Loucy (cell line): Measurements from ENCODE around the gene NR3C2.

ENCODE experiments used
- H2AFZ ChIP-seq: fragments of 200-600 bp; sonication (generic); 2 replicates; pipeline ENCODE4 v1.6.0; 2016; ENCODE audit warnings: antibody characterized with exemption, mild to moderate bottlenecking, low read length, moderate library complexity
- H3F3A ChIP-seq: fragments of 200-600 bp; 2 replicates; pipeline ENCODE4 v1.6.0; 2016; ENCODE audit warnings: antibody characterized with exemption, low read depth, mild to moderate bottlenecking
- H3K27me3 ChIP-seq: fragments of 200-600 bp; sonication (generic); 2 replicates; pipeline ENCODE4 v1.6.1; 2014; ENCODE audit warnings: low read length, mild to moderate bottlenecking; ENCODE audit not compliant: insufficient read depth, poor library complexity, severe bottlenecking
- H3K36me3 ChIP-seq: fragments of 200-600 bp; sonication (generic); 2 replicates; pipeline ENCODE4 v1.6.1; 2016; ENCODE audit warnings: low read length; ENCODE audit not compliant: insufficient read depth
- H3K4me1 ChIP-seq: fragments of 200-600 bp; sonication (generic); 2 replicates; pipeline ENCODE4 v1.5.1; 2014; ENCODE audit warnings: low read length, mild to moderate bottlenecking; ENCODE audit not compliant: insufficient read depth, poor library complexity, severe bottlenecking
- H3K4me2 ChIP-seq: fragments of 200-600 bp; sonication (generic); 2 replicates; pipeline ENCODE4 v1.6.0; 2014; ENCODE audit warnings: antibody characterized with exemption, low read length, low read depth, mild to moderate bottlenecking; ENCODE audit not compliant: poor library complexity, severe bottlenecking
- H3K4me3 ChIP-seq: fragments of 200-600 bp; sonication (generic); 2 replicates; pipeline ENCODE4 v1.5.1; 2014; ENCODE audit warnings: low read length, mild to moderate bottlenecking, mixed read lengths; ENCODE audit not compliant: poor library complexity, severe bottlenecking
- H3K79me2 ChIP-seq: fragments of 200-600 bp; sonication (generic); 2 replicates; pipeline ENCODE4 v1.6.1; 2014; ENCODE audit warnings: low read length; ENCODE audit not compliant: insufficient read depth
- H3K9ac ChIP-seq: fragments of 200-600 bp; sonication (generic); 2 replicates; pipeline ENCODE4 v1.6.0; 2014; ENCODE audit warnings: mild to moderate bottlenecking, low read depth, low read length, moderate library complexity; ENCODE audit not compliant: poor library complexity, severe bottlenecking
- H3K9me2 ChIP-seq: fragments of 200-600 bp; sonication (generic); replicated peaks from 2 replicates; pipeline ENCODE4 v1.6.1; 2016; ENCODE audit warnings: low read depth, low read length, mixed read lengths
- H3K9me3 ChIP-seq: fragments of 200-600 bp; sonication (generic); 2 replicates; pipeline ENCODE4 v1.6.1; 2014; ENCODE audit warnings: mild to moderate bottlenecking, antibody characterized with exemption, low read length, low read depth; ENCODE audit not compliant: insufficient read depth
- H4K20me1 ChIP-seq: fragments of 200-600 bp; sonication (generic); 2 replicates; pipeline ENCODE4 v1.6.0; 2014; ENCODE audit warnings: antibody characterized with exemption, low read length, mild to moderate bottlenecking; ENCODE audit not compliant: insufficient read depth, poor library complexity, severe bottlenecking
- EZH2phosphoT487 ChIP-seq: fragments of 200-600 bp; IDR thresholded peaks from 2 replicates; pipeline ENCODE4 v1.6.1; 2018; ENCODE audit warnings: antibody characterized with exemption, mild to moderate bottlenecking, moderate library complexity, borderline replicate concordance
- TF ChIP-seq, protein P1 (sequence below): fragments of 200-600 bp; sonication (generic); conservative IDR thresholded peaks from 2 replicates; pipeline ENCODE4 v1.5.1; 2014; ENCODE audit warnings: mild to moderate bottlenecking, antibody characterized with exemption, low read length

Gene NR3C2

DNA sequence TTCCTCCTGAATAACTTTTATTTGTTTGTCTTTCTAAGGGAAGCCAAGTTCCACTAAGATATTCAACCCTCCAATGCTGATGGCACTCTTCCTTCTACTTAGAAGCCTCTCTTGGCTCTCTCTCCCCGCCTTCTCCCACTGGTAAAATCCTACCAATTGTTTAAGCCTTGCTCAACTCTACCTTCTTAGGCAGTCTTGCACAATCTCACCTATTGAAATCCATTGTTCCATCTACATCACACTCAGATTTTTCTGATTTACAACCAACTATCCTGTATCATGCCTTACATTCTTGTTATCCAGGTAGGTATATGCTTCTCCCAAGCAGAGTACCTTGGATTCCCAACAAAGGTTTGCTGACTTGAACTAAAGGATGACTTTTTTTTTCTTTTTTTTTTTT, 69.1 kb downstream of the NR3C2 start:
- H3K36me3 ChIP-seq, result no peaks in the 10 kb centered on the region
- no peaks in the 10 kb centered on the region for H3K9me3 ChIP-seq
- TF ChIP-seq, protein P1, sequence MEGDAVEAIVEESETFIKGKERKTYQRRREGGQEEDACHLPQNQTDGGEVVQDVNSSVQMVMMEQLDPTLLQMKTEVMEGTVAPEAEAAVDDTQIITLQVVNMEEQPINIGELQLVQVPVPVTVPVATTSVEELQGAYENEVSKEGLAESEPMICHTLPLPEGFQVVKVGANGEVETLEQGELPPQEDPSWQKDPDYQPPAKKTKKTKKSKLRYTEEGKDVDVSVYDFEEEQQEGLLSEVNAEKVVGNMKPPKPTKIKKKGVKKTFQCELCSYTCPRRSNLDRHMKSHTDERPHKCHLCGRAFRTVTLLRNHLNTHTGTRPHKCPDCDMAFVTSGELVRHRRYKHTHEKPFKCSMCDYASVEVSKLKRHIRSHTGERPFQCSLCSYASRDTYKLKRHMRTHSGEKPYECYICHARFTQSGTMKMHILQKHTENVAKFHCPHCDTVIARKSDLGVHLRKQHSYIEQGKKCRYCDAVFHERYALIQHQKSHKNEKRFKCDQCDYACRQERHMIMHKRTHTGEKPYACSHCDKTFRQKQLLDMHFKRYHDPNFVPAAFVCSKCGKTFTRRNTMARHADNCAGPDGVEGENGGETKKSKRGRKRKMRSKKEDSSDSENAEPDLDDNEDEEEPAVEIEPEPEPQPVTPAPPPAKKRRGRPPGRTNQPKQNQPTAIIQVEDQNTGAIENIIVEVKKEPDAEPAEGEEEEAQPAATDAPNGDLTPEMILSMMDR, result no peak
- TF ChIP-seq EZH2phosphoT487, result no peak
- H4K20me1 ChIP-seq, result no peaks in the 10 kb centered on the region
- no peaks in the 10 kb centered on the region for H3K9me2 ChIP-seq
- no peak overlapping the region for H3K9ac ChIP-seq
- no peaks in the 10 kb centered on the region for H3K27me3 ChIP-seq
- H3K4me1 ChIP-seq, result peaks cover 18% of the 10 kb centered on the region
- H3K4me3 ChIP-seq, result no peak overlapping the region
- H3F3A ChIP-seq, result no peaks in the 10 kb centered on the region; the same call in 1 of the 2 replicates
- no peak overlapping the region for H2AFZ ChIP-seq
- H3K4me2 ChIP-seq, result no peak overlapping the region
- H3K79me2 ChIP-seq, result no peaks in the 10 kb centered on the region

DNA sequence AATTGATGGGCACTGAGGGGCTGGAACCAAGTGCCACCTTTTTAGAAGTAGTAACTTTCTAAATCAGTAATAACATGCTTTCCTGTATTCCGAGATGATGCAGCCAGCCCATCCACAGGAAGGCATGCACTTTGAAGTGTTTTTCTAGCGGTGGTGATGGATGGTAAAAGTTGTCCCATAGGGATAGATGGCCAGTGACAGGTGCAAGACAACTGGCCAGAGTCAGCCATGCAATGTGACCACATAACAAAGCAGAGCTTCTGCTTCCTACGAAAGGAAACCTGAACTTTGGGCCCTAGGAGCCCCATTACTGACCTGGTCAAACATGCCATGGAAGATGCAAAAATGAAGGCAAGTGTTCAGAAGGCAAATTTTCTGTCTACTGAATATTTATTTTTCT, 72.3 kb downstream of the NR3C2 start:
- Histone ChIP-seq H3K4me2 (no peak overlapping the region), H3K4me1 (no peaks in the 10 kb centered on the region), H3K9me3 (no peaks in the 10 kb centered on the region), H2AFZ (no peak overlapping the region), H3F3A (no peaks in the 10 kb centered on the region), H3K79me2 (no peaks in the 10 kb centered on the region), H3K9ac (no peak overlapping the region), H3K9me2 (no peaks in the 10 kb centered on the region), H3K27me3 (no peaks in the 10 kb centered on the region), H3K4me3 (no peak overlapping the region), H3K36me3 (no peaks in the 10 kb centered on the region), H4K20me1 (no peaks in the 10 kb centered on the region)
- TF ChIP-seq, protein P1, result no peak
- TF ChIP-seq EZH2phosphoT487, result no peak

DNA sequence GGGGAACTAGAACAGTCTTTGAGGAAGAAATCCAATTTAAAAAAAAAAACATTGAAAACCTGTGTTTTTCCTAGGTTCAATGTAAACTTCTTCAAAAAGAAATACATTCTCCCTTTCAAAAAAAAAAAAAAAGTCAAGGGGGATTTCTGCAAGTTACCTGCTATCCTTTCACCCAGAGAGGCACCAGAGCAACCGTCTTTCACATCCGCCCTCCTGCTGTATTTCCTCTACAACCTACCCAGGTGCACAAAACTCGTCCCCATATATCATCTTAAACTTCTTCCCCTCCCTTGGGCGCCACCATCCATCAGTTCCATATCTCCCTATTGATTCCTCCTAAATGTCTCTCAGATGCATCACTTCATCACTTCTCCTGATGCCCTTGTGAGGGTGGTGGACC, 74.5 kb downstream of the NR3C2 start:
- no peaks in the 10 kb centered on the region for H3K27me3 ChIP-seq
- H3K9me3 ChIP-seq, result no peaks in the 10 kb centered on the region
- no peaks in the 10 kb centered on the region for H3K79me2 ChIP-seq
- H2AFZ ChIP-seq, result no peak overlapping the region
- no peak overlapping the region for H3K9ac ChIP-seq
- TF ChIP-seq, protein P1, result no peak
- no peak for TF ChIP-seq EZH2phosphoT487
- H3K4me2 ChIP-seq, result no peak overlapping the region
- no peak overlapping the region for H3K4me3 ChIP-seq
- no peaks in the 10 kb centered on the region for H3K36me3 ChIP-seq
- H4K20me1 ChIP-seq, result no peaks in the 10 kb centered on the region
- H3K9me2 ChIP-seq, result no peaks in the 10 kb centered on the region
- no peaks in the 10 kb centered on the region for H3F3A ChIP-seq
- H3K4me1 ChIP-seq, result no peaks in the 10 kb centered on the region
